Ascending aorta (tissue), 2 donors: Measurements from ENCODE around the gene PIERCE2. TPM values are rescaled to one million over a fixed set of nuclear protein-coding genes. Genes with fewer than 3 reads are reported as not detected.
A peak's percentile ranks its signal among the peaks of the same experiment; 100 is the strongest.
"Not testable (repeated sequence)": the region's sequence is repeated elsewhere in the genome, so short reads cannot be mapped to it uniquely, and the experiment has no call there.

Source experiments
- DNase-seq, 2 donors: peaks; one replicate each; pipeline ENCODE4 v3.0.0-alpha.2; 2019; ENCODE audit warnings: low spot score in 2 of 2
- H3K27ac ChIP-seq, 2 donors: fragments of 200-600 bp; sonication (generic); one replicate each; pipeline ENCODE4 v1.5.1; 2016 to 2017; ENCODE audit warnings: mild to moderate bottlenecking in 1 of 2
- H3K27me3 ChIP-seq: fragments of 200-600 bp; sonication (generic); one replicate; pipeline ENCODE4 v1.5.1; 2017
- H3K36me3 ChIP-seq, 2 donors: fragments of 200-600 bp; sonication (generic); one replicate each; pipeline ENCODE4 v1.5.1; 2016
- H3K4me1 ChIP-seq, 2 donors: fragments of 200-600 bp; sonication (generic); one replicate each; pipeline ENCODE4 v1.5.1; 2016 to 2017; ENCODE audit warnings: mild to moderate bottlenecking in 1 of 2
- H3K4me3 ChIP-seq, 2 donors: fragments of 200-600 bp; sonication (generic); one replicate each; pipeline ENCODE4 v1.5.1; 2016 to 2017; ENCODE audit warnings: mild to moderate bottlenecking in 1 of 2
- H3K9me3 ChIP-seq, 2 donors: fragments of 200-600 bp; sonication (generic); one replicate each; pipeline ENCODE4 v1.5.1; 2016
- intact Hi-C: fragments of 100-400 bp; cut with DNase I; formaldehyde crosslinking; loops from one replicate; pipeline ENCODE4 v1.15.1; 2023
- total RNA-seq: library from RNA; depleted of rRNA; stranded (reverse); fragments of >200 nt; gene quantifications from one replicate; pipeline ENCODE4 v1.1.0, GENCODE V29; 2016
- TF ChIP-seq, protein P1 (sequence below), 3 experiments: fragments of 200-600 bp in 2 of 3; fragments of 450-650 bp in 1 of 3; sonication (generic) in 2 of 3; IDR thresholded peaks; one replicate each; pipeline ENCODE4 v1.5.1; 2016 to 2019; ENCODE audit warnings: antibody characterized with exemption in 3 of 3, mild to moderate bottlenecking in 1 of 3, moderate library complexity in 1 of 3

PIERCE2 gene
- total RNA-seq, 1 donor from 2014 or later: not detected

GRCh38 chr15:55403531-55403930, 4.8 kb upstream of the PIERCE2 start:
- Histone ChIP-seq H3K9me3 (no peaks in the 10 kb centered on the region), H3K4me3 (no peak overlapping the region), H3K4me1 (peaks cover 5 to 22% of the 10 kb centered on the region in 2 donors), H3K27ac (peak overlapping the region; percentile 30 to 52), H3K27me3 (no peaks in the 10 kb centered on the region), H3K36me3 (peaks cover 0 to 2% of the 10 kb centered on the region in 2 donors)
- intact Hi-C loops: loop anchor here (10.0 kb wide), 1 partner anchor 1419 kb away; no protein-coding TSS in a partner anchor
- no peak for DNase-seq
- TF ChIP-seq, protein P1, sequence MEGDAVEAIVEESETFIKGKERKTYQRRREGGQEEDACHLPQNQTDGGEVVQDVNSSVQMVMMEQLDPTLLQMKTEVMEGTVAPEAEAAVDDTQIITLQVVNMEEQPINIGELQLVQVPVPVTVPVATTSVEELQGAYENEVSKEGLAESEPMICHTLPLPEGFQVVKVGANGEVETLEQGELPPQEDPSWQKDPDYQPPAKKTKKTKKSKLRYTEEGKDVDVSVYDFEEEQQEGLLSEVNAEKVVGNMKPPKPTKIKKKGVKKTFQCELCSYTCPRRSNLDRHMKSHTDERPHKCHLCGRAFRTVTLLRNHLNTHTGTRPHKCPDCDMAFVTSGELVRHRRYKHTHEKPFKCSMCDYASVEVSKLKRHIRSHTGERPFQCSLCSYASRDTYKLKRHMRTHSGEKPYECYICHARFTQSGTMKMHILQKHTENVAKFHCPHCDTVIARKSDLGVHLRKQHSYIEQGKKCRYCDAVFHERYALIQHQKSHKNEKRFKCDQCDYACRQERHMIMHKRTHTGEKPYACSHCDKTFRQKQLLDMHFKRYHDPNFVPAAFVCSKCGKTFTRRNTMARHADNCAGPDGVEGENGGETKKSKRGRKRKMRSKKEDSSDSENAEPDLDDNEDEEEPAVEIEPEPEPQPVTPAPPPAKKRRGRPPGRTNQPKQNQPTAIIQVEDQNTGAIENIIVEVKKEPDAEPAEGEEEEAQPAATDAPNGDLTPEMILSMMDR (IDR thresholded peaks at IDR 0.05): no peak

- H3K4me1 ChIP-seq: peaks cover 5 to 30% of the 10 kb centered on the region in 2 donors
- intact Hi-C loops: loop anchor here (1.0 to 10.0 kb wide), 6 partner anchors 89 to 1480 kb away; partner anchors contain the start of genes PIGB, PIGBOS1 and RSL24D1
- no peak for DNase-seq
Measured at GRCh38 chr15:55407498-55408011, 740 bp upstream of the PIERCE2 start.

DNA sequence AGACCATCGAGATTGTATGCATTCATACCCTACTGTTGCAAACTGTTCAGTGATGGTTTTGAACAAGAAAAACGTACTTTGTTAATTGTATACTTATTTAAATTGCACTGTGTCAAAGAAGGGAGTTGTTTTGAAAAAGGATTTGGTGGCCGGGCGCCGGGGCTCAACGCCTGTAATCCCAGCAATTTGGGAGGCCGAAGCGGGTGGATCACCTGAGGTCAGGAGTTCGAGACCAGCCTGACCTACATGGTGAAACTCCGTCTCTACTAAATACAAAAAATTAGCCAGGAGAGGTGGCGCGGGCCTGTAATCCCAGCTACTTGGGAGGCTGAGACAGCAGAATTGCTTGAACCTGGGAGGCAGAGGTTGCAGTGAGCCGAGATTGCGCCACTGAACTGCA, 681 bp downstream of the PIERCE2 start:
- H3K27ac ChIP-seq: peak overlapping the region in 1 of 2 donors; percentile 93
- H3K27me3 ChIP-seq, H3K9me3 ChIP-seq, DNase-seq, H3K36me3 ChIP-seq: not testable (repeated sequence)
- peak overlapping the region; percentile 79 to 81 for H3K4me3 ChIP-seq
- intact Hi-C loops: loop anchor here (1.0 to 10.0 kb wide), 6 partner anchors 88 to 1478 kb away; partner anchors contain the start of genes PIGB, PIGBOS1 and RSL24D1
- H3K4me1 ChIP-seq: peaks cover 2 to 27% of the 10 kb centered on the region in 2 donors

More at GRCh38 chr15:55407498-55408011, 740 bp upstream of the PIERCE2 start:
- H3K36me3 ChIP-seq: no peaks in the 10 kb centered on the region
- peak overlapping the region; percentile 93 for H3K27ac ChIP-seq
- TF ChIP-seq, protein P1 (IDR thresholded peaks at IDR 0.05): no peak
- peak overlapping the region; percentile 79 to 81 for H3K4me3 ChIP-seq
- H3K9me3 ChIP-seq: no peaks in the 10 kb centered on the region
- H3K27me3 ChIP-seq: no peaks in the 10 kb centered on the region

- H3K4me1 ChIP-seq, intact Hi-C loops, H3K27ac ChIP-seq, H3K36me3 ChIP-seq, H3K27me3 ChIP-seq, DNase-seq, H3K4me3 ChIP-seq, H3K9me3 ChIP-seq: not testable (repeated sequence)
Measured at GRCh38 chr15:55417678-55418077, 9.4 kb downstream of the PIERCE2 start.

GRCh38 chr15:55420171-55420866, 12.0 kb downstream of the PIERCE2 start:
- Histone ChIP-seq H3K4me1 (no peaks in the 10 kb centered on the region), H3K36me3 (no peaks in the 10 kb centered on the region), H3K4me3 (no peak overlapping the region), H3K9me3 (no peaks in the 10 kb centered on the region), H3K27me3 (no peaks in the 10 kb centered on the region), H3K27ac (no peak overlapping the region)
- intact Hi-C loops: no loop called here
- no peak for DNase-seq
- TF ChIP-seq, protein P1 (IDR thresholded peaks at IDR 0.05): no peak

DNA sequence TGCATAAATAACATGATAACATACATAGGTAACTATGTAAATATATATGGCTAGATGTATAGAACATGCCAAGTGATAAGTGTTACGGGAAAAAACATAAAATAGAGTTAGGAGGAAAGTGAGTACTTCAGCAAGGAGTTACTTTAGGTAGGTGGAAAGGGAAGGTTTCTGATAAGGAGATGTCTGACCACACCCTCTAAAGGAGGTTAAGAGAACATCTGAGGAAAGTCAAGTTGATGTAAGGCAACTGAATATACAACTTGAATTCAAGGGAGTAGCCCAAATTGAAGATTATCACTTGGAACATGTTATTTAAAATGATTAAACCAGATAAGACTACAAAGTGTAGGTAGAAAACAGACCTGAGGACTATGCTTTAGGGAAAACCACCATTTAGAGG, 13.8 kb downstream of the PIERCE2 start:
- Histone ChIP-seq H3K27ac (no peak overlapping the region), H3K36me3 (no peaks in the 10 kb centered on the region), H3K27me3 (no peaks in the 10 kb centered on the region), H3K4me1 (no peaks in the 10 kb centered on the region), H3K9me3 (no peaks in the 10 kb centered on the region), H3K4me3 (no peak overlapping the region)
- TF ChIP-seq, protein P1 (IDR thresholded peaks at IDR 0.05): no peak
- no peak for DNase-seq
- intact Hi-C loops: no loop called here
